Measurements from ENCODE around the gene ADCY3. TPM values are rescaled to one million over a fixed set of nuclear protein-coding genes. Genes with fewer than 3 reads are reported as not detected.

Gene ADCY3
- total and polyA plus RNA-seq, 2 of the 4 experiments (the other 2 are of a cell fraction), result 17.4 to 46.1 TPM

DNA sequence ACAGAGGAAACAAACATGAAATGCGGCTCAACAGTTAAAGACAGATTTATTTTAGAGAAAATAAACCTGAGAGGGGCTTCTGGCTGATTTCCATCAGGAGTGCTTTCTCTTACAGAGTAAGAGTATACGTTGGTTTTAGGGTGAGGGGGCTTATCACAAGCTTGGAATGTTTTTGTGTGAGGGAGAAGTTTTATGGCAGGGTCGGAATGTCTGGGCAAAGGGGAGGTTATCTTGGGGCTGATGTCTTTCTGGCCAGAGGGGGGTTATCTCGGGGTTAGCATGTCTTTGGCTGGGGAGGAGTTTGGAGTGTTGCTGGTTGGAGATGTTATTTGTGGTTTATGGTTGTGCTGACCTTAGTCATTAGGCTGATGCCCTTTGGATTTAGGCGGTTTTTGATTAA lies 149.0 kb downstream of the ADCY3 start (continued):
- TF ChIP-seq RAD21 (IDR thresholded peaks at IDR 0.05; ENCODE audit: low read length) (no peak), CEBPB (IDR thresholded peaks at IDR 0.05; ENCODE audit: low read depth, low read length) (no peak), SMC3 (IDR thresholded peaks at IDR 0.05; ENCODE audit: low read depth, low read length) (no peak)

Small RNA genes lying within 50 kb of the gene (microRNA-seq; reads per million reads assigned to microRNA genes)
- not detected for gene AC013267.1 (ENCODE audit: insufficient read depth, insufficient read length)
- not detected for gene RF00016 (ENCODE audit: insufficient read depth, insufficient read length)

Small RNA genes lying within 50 kb of the gene (small RNA-seq; reads per million reads assigned to genes)
- 0 reads per million in 5 experiments for gene AC013267.1
- gene RF00016, result 0 to 7.2 (median 0) reads per million in 5 experiments

Other genes starting within 250 kb of the ADCY3 start
- gene PTRHD1, start 126.8 kb downstream of the ADCY3 start, total RNA-seq (2012; rRNA removed), result 11.7 and 17.2 TPM in 2 replicates
- 30.9 and 40.2 TPM in 2 replicates for gene PTRHD1, start 126.8 kb downstream of the ADCY3 start, polyA plus RNA-seq (2012; rRNA removed)
- gene CENPO, start 126.8 kb downstream of the ADCY3 start, total RNA-seq (2012; rRNA removed), result 24.2 and 27.2 TPM in 2 replicates
- gene CENPO, start 126.8 kb downstream of the ADCY3 start, polyA plus RNA-seq (2012; rRNA removed), result 20.1 and 21.7 TPM in 2 replicates
- 2.0 and 2.8 TPM in 2 replicates for gene DNAJC27, start 51.7 kb upstream of the ADCY3 start, total RNA-seq (2012; rRNA removed)
- 1.3 and 1.6 TPM in 2 replicates for gene DNAJC27, start 51.7 kb upstream of the ADCY3 start, polyA plus RNA-seq (2012; rRNA removed)
- gene EFR3B, start 121.8 kb upstream of the ADCY3 start, total RNA-seq (2012; rRNA removed), result 0.90 and 1.1 TPM in 2 replicates
- 0.36 and 0.38 TPM in 2 replicates for gene EFR3B, start 121.8 kb upstream of the ADCY3 start, polyA plus RNA-seq (2012; rRNA removed)
- gene POMC, start 248.3 kb upstream of the ADCY3 start, total RNA-seq (2012; rRNA removed), result not detected in 2 replicates
- 0.17 and 0.47 TPM in 2 replicates for gene POMC, start 248.3 kb upstream of the ADCY3 start, polyA plus RNA-seq (2012; rRNA removed)

All from IMR-90 (cell line).